Activated T-cell treated with anti-CD3 and anti-CD28 coated beads for 1 hour (primary cell): Measurements from ENCODE around the gene RASSF10.

Experiments used
- DNase-seq: peaks from one replicate; pipeline ENCODE4 v3.0.0-alpha.2; 2020; ENCODE audit warnings: low read depth

RASSF10 gene

DNA sequence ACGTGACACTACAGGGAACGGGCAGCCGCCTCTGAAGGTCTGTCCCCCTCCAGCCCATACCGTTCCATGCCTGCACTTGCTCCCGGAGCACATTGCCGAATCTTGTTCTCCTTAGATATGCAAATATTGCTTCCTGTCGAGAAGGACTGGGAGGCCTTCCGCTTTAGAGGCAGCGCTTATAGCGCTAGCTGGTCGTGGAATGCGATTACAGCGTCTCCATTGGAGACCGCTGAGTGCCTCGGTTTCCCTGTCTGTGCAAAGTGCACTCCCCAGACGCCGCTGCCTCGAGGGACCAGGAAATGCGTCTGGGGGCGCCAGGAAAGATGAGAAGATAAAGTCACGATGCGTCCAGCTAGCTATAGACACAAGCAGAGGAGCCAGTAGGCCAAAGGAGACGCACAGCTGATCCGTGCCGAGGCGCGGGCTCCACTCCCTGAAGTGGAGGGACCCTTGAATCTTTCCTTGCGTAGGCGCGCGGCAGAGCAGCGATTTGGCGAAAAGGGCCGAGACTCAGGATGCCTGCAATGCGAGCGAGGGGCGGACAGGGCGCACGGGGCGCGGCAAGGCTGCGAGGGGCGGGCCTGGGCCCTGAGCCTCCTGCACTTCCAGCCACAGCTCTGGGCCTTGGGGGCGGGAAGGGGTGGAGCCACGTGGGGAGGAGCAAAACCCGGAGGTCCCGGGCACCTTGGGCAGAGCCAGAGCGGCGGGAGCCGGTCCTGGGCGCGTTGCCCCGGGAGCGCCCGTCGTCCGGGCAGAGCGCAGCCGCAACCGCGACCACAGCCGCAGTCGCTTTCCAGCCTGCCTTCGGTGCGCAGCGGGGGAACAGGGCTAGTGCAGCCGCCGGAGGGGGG, at the start of gene RASSF10:
RASSF10 (plus strand) TSS at position 692 of the 851 bp plus-strand sequence. CDS start 261 bp downstream, outside the sequence.
- no peak for DNase-seq

DNA sequence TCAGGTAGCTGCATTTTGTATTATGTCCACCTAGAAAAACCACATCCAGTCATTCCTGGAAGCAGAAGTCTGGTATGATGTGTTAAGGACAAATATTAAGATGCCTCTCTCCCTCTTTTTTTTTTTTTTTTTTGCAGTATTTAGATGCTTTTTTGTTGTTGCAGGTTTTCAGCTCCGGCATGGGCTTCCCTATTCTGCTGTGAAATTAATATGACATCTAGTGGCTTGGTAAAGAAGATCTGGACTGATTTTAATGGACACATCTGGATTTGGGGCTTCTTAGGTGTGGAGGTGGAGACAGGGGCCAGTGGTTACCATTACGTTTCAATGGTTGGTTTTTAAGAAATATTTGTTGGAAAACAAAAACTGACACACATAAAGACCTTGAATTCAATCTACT, 47.5 kb upstream of the RASSF10 start:
- DNase-seq, result no peak

DNA sequence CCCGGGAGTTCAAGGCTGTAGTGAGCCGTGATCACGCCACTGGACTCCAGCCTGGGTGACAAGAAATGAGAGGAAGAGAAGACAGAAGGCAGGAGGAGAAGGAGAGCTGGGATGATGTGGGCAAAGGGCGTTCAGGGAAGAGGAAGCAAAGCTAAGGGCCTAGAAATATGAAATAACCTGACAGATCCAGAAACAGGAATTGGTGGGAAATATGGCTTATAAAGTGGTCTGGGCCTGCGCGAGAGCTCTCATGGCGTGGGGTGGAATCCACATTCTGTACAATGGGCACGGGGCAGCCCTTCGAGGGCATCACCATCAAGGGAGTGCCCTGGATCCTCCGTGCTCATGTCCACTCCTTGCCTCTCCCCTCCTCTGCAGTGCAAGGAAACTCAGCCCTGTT, 46.8 kb upstream of the RASSF10 start:
- DNase-seq, result no peak

GRCh38 chr11:12963051-12963450, 46.1 kb upstream of the RASSF10 start:
- no peak for DNase-seq

DNA sequence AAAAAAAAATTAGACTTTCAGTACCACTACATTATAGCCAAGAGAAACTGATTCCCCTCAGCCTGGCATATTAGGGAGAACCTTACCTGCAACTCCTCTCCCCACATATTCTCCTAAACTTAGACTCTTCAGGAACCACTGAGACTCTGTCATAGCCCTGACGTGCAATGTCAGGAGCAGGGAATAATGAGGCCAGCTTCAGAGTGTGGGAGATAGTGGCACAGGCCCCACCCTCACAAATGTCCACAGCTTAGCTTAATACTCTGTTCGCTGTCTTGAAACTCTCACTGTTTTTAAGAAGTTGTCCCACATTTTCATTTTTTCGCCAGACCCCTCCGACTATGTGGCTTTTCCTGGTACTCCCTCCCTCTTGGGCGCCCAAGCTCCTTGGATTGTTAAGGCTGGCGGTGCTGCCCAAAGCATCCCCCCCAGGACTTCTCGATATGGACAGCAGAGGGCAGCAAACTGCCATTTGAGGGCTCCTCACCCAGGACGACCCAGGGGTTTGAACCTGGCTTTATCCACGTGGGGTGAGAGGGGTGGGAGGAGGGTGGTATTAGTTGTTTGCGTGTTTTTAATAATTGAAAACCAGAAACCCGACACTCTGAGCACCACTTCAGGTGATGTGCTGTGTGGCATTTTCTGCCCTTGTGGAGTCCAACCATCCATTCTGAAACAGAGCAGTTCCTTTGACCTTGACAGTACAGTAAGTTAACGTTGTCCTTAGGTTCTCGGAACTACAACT, 45.2 kb upstream of the RASSF10 start:
- DNase-seq, result peak; percentile 46

DNA sequence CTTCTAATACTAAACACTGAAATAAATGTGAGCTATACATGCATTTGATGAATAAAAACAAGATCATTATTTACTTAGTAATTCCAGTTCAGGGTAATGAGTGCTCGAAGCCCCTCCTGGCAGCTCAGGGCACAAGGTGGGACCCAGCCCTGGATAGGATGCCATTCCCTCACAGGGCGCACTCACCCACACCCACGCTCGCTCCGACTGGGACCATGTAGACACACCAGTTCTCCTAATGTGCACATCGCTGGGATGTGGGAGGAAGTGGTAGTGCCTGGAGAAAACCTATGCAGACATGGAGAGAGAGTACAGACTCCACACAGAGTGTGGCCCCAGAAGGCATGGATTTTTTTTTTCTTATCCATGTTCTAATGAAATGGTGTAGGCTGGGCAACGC, 44.5 kb upstream of the RASSF10 start:
- DNase-seq, result no peak

DNA sequence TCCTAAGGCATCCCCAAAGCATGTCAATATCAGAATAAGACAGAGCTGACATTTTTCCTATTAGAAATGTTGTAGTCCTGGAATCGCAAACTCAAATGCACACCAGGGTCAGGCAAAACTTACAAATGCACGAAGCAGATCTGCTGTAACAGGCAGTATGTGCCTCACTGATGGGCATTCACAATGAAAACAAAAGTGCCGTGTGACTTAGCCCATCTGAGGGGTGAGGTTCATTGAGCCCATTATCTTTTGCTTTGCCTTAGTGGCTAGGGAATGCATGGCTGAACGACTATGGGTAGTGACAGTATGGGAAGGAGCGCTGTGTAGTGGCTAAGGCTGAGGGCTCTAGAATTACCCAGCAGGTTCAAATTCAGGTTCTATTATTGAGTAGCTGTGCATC, 43.1 kb upstream of the RASSF10 start:
- no peak for DNase-seq

DNA sequence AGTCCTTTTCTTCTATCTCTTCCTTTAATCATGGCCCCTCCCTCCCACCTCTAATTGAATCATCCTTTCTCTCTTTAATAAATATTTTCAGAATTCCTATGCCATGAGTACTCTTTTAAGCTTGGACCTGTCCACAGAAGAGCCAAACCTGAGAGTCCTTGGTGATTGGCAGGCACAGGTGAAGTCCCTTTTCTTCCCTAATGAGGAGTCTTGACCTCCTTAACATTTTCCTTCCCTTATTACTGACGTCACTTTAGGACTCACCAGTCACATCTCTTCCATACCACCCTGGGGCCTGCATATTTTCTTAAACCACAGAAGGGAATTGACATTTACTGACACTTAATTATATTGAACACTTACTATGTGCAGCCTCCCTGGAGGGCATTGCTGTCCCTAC, 41.0 kb upstream of the RASSF10 start:
- DNase-seq, result no peak

DNA sequence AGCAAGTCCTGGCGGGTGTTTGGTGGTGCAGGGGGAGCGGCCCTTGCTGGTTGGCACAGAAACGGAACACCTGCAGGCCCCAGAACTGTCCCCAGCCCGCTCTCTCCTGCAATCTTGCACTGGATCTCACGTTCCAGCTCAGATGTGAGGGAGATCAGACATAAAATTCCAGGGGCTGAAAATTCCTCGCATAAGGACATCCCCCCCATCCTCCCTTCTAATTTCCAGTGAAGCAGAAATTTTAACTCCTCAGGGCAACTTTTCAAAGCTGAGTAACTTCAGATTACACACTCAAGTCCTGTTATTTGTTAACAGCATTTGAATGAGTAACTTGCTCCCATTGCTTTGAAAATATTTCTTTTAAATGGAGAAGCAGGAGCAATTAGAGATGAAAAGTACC, 40.3 kb upstream of the RASSF10 start:
- DNase-seq, result no peak

GRCh38 chr11:12971955-12972354, 37.2 kb upstream of the RASSF10 start:
- no peak for DNase-seq

GRCh38 chr11:12973528-12974181, 35.5 kb upstream of the RASSF10 start:
- DNase-seq, result no peak

DNA sequence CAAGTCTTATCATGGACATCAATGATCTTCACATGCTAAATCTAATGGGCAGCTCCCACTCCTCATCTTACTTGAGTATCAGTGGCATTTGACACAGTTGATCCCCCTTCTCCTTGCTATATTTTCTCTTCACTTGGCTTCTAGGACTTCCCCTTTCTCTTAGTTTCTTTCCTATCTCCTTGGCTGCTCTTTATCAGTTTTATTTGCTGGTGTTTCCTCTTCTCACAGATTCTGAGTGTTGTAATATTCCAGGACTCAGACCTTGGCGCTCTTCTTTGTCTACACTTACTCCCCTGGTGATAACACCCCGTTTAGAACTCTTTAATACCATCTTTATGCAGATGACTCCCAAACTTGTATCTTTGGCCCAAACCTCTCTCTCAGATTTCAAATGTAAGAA, 33.9 kb upstream of the RASSF10 start:
- no peak for DNase-seq

DNA sequence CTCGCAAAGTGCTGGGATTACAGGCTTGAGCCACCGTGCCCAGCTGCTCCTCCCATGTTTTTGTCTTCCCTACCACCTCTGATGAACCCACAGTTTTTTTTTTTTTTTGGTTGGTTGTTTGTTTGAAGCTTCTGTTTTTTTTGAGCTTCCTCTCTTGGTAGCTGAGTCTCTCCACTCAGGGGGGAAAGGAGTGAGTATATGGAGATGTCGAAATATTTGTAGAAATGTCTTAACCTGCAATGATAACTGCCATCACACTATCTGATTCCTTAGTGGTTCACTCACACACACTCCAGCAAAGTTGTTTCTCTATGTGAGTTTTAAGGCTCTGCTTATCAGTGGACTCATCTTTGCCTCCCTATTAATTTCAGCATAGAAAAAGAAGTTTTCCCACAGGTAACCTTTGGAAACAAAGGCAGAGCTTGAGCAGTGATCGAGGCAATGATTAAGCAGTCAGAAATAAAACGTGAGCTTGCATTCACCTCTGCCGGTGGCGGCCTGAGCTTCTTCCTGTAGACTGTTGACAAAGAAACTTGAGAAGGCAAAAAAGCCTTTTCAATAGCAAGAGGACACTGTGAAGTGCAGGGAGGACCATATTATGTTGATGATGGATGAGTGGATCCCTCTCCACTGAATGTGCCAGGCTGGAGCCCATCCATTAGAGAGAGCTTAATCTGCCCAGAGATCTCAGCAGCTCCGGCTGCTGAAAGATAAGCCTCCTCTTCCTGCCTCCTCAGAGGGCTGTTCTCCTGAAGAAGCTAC, 29.0 kb upstream of the RASSF10 start:
- no peak for DNase-seq

GRCh38 chr11:12981676-12982522, 27.2 kb upstream of the RASSF10 start:
- DNase-seq, result no peak

- DNase-seq, result no peak
These were observed 25.8 kb upstream of the RASSF10 start for GRCh38 chr11:12983336-12983735.

DNA sequence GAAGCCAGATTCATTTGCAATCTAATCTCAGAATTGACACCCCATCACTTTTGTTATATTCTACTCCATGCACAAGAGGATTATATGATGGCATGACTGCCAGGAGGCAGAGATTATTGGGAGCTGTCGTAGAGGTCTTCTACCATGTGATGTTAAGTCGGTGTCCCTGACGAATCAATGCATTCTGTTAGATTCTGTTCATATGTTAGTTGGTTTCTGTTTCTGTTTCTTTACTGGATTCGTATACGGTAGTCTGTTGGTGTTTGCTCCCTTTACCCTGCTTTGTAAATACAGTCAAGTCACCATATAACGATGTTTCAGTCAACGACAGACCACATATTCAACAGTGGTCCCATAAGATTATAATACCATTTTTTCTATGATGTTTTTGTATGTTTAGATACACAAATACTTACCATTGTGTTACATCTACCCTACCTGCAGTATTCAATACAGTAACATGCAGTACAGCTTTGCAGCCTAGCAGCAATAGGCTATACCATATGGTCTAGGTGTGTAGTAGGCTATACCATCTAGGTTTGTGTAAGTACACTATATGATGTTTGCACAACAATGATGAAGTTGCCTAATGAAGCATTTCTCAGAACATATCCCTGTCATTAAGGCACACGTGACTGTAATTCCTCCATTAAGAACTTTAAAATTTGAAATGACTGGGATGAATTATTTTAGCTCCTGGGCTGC, 22.8 kb upstream of the RASSF10 start:
- DNase-seq, result no peak

DNA sequence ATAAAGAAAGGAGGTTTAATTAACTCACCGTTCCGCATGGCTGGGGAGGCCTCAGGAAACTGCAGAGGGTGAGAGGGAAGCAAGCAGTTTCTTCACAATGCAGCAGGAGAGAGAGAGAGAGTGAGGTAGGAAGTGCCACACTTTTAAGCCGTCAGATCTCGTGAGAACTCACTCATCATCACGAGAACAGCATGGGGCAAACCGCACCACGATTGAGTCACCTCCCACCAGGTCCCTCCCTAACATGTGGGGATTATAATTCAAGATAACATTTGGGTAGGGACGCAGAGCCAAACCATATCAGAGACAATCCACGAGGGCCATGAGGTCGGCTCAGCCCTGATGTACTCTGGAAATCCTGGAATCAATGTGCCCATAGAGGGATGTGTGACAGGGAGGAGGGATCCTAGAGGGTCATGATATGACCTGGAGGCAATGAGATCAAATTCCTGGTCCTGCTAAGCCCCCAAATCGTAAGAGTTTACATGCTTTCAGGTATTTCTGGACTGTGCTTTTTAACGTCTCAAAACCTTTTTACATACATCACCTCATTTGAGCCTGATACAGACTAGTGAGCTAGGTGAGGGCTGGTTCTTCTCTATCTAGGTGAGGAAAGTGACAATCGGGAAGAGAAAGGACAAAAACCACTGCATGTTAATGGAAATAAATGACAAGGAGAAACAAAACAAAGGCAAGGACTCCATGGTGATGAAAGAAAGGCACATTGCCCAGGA, 19.5 kb upstream of the RASSF10 start:
- no peak for DNase-seq

DNA sequence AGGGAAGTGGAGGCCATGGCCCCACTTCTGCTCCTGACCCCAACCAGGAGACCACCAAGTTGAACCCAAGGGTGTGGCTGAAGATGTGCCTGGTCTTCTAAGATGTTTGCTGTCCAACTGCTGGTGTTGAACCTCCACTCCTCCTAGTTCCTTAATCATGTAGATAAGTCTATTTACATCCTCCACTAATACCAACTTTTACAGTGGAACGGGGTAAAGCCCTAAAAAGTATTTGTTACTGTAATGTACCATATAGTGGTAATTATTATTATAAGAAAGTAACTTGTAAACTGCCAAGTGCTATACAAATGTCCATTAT, 19.0 kb upstream of the RASSF10 start:
- DNase-seq, result no peak

DNA sequence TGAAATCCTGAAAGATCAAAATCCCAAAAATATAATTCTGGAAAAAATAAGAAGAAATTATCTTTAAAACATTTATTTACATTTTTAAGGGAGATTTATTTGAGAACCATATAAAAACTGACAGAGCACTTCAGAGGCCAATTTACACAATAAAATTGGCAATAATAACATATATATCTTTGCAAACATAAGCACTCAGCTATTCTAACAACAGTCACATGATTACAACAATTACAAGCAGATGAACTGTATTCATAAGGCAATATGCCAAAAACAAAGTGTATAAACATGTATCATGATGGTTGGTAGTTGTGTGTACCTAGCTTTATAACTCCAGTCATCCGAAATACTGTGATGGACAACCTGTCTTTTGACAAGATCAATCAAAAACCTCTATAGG, 17.7 kb upstream of the RASSF10 start:
- no peak for DNase-seq

- no peak for DNase-seq
These were observed 15.5 kb upstream of the RASSF10 start for GRCh38 chr11:12993626-12994025.
